Testis (tissue), 3 donors: ENCODE measurements around the gene SIPA1L2. TPM values are rescaled to one million over a fixed set of nuclear protein-coding genes. Genes with fewer than 3 reads are reported as not detected.

Experiments used
- DNase-seq: peaks from one replicate; pipeline ENCODE4 v3.0.0-alpha.2; 2019
- H3K27ac ChIP-seq, 2 donors: fragments of 200-600 bp; sonication (generic); one replicate each; pipeline ENCODE4 v1.5.1; 2019
- H3K27me3 ChIP-seq: fragments of 200-600 bp; sonication (generic); one replicate; pipeline ENCODE4 v1.5.1; 2019
- H3K36me3 ChIP-seq: fragments of 200-600 bp; sonication (generic); one replicate; pipeline ENCODE4 v1.5.1; 2017; ENCODE audit warnings: low read depth; ENCODE audit errors: missing control alignments
- H3K4me1 ChIP-seq: fragments of 200-600 bp; sonication (generic); one replicate; pipeline ENCODE4 v1.5.1; 2019
- H3K4me3 ChIP-seq, 2 donors: fragments of 200-600 bp; sonication (generic); one replicate each; pipeline ENCODE4 v1.5.1; 2017 to 2019
- H3K9me3 ChIP-seq: fragments of 200-600 bp; sonication (generic); one replicate; pipeline ENCODE4 v1.5.1; 2017
- CTCF ChIP-seq, 3 experiments: fragments of 450-650 bp in 2 of 3; fragments of 200-600 bp in 1 of 3; sonication (generic) in 1 of 3; IDR thresholded peaks; one replicate each; pipeline ENCODE4 v1.5.1; 2016 to 2019; ENCODE audit warnings: antibody characterized with exemption in 3 of 3, mild to moderate bottlenecking in 2 of 3, moderate library complexity in 1 of 3
- POLR2A ChIP-seq: fragments of 450-650 bp; IDR thresholded peaks from one replicate; pipeline ENCODE4 v1.6.1; 2017; ENCODE audit warnings: antibody characterized with exemption, mild to moderate bottlenecking, moderate library complexity
- WGBS, 2 donors: methylation state at CpG; one replicate each; pipeline ENCODE4 v1.1.5; 2018; 5-methylcytosine and 5-hydroxymethylcytosine counted together
- intact Hi-C: fragments of 100-400 bp; cut with DNase I; formaldehyde crosslinking; loops from one replicate; pipeline ENCODE4 v1.15.1; 2023; ENCODE audit warnings: low total_unique reads
- polyA plus RNA-seq: library from polyadenylated mRNA; stranded (reverse); fragments of 350-450 nt; fragmentation: Illumina TruSeq; extraction: RNeasy Lipid Tissue Mini Kit (QIAGEN cat#74804); gene quantifications from one replicate; pipeline ENCODE4 v1.2.3, GENCODE V29; 2014; ENCODE audit warnings: low read depth, low replicate concordance; ENCODE audit not compliant: insufficient read depth
- total RNA-seq, 2 donors: library from RNA; depleted of rRNA; stranded (reverse); fragments of >200 nt; gene quantifications; one replicate each; pipeline ENCODE4 v1.2.3, GENCODE V29; 2016

Gene SIPA1L2
- total and polyA plus RNA-seq, 3 donors from 2014 or later = 19.5 to 43.4 (median 36.1) TPM

DNA sequence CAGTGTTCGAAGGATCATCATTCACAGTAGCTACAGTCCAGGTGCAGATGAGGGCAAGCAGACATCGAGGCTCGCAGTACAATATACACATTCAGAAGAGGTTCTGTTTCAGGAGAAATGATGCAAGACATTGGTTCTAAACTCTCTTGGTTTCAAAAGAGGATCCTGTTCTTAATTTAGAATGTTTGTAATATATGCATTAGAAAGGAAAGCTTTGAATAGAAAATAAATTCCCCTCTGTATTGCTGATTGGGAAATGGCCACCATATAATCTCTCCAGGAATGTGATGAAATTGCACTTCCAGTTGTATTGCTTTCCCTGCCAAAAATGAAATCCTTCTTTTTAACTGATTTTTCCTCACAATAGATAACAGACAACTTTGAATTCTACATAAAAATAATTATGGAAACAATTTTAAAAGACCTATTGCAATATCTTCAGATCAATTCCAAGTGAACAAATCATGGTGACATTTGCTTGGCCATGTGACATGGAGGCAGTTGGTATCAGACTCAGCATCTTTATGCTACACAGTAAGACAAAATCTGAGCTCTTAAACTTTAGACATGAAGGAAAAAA is 27.6 kb upstream of the SIPA1L2 start:
- DNase-seq = no peak
- TF ChIP-seq POLR2A = no peak
- TF ChIP-seq CTCF (IDR thresholded peaks at IDR 0.05) = no peak
- no peak overlapping the region for H3K4me3 ChIP-seq
- H3K27ac ChIP-seq = no peak overlapping the region
- WGBS, 2 donors = 93 to 96% methylated on average over 3 of the region's 3 CpGs
- no peaks in the 10 kb centered on the region for H3K27me3 ChIP-seq
- H3K4me1 ChIP-seq = no peaks in the 10 kb centered on the region
- intact Hi-C loops = no loop called here
- no peaks in the 10 kb centered on the region for H3K36me3 ChIP-seq
- H3K9me3 ChIP-seq = no peaks in the 10 kb centered on the region

GRCh38 chr1:232655746-232656085 is 25.8 kb upstream of the SIPA1L2 start:
- Histone ChIP-seq H3K9me3 (no peaks in the 10 kb centered on the region), H3K27me3 (no peaks in the 10 kb centered on the region), H3K27ac (no peak overlapping the region), H3K4me1 (no peaks in the 10 kb centered on the region), H3K4me3 (no peak overlapping the region), H3K36me3 (no peaks in the 10 kb centered on the region)
- intact Hi-C loops = no loop called here
- no peak for DNase-seq
- no peak for TF ChIP-seq POLR2A
- WGBS, 2 donors = 82 to 91% methylated on average over 4 of the region's 4 CpGs

DNA sequence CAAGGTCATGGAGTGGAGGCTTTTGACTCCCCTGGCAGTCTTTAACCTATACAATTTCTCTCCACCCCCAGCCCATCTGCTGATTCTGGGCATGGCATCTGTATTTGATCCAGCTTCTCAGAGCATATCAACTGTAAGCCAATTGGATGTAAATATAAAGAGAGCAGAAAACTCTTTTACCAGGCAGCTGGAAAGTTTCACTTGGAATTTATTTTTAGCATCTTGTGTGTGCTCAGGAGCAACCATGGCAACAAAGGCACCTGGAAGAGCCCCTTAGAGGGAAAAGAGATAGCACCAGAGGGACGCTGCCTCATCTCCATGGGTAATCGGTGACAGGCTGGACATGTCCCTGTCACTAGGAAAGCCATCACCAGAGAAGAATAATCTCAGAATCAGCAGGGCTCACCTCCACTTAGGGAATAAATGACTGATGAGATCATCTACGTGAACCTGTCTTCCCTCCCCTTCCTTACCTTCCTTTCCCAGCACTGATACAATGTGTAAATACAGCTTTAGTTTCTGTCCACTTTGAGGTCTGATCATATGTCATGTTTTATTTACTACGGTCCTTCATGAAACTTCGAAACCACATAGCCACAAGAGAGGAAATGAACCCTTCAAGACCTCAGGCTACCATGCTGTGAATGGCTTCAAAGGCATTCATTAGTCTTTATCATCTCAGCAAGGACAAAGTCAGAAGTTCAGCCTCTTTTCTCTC is 25.3 kb upstream of the SIPA1L2 start:
- no peaks in the 10 kb centered on the region for H3K9me3 ChIP-seq
- TF ChIP-seq CTCF (IDR thresholded peaks at IDR 0.05) (no peak), POLR2A (no peak)
- DNase-seq = no peak
- no peaks in the 10 kb centered on the region for H3K4me1 ChIP-seq
- no peak overlapping the region for H3K27ac ChIP-seq
- intact Hi-C loops = no loop called here
- 78 to 80% methylated on average over 5 of the region's 5 CpGs for WGBS, 2 donors
- no peaks in the 10 kb centered on the region for H3K27me3 ChIP-seq
- H3K36me3 ChIP-seq = no peaks in the 10 kb centered on the region
- no peak overlapping the region for H3K4me3 ChIP-seq

- no peaks in the 10 kb centered on the region for H3K36me3 ChIP-seq
- no peaks in the 10 kb centered on the region for H3K9me3 ChIP-seq
- TF ChIP-seq POLR2A = no peak
- TF ChIP-seq CTCF (IDR thresholded peaks at IDR 0.05) = no peak
- H3K27ac ChIP-seq = no peak overlapping the region
- no peaks in the 10 kb centered on the region for H3K27me3 ChIP-seq
- no peak overlapping the region for H3K4me3 ChIP-seq
- DNase-seq = no peak
- no peaks in the 10 kb centered on the region for H3K4me1 ChIP-seq
- intact Hi-C loops = no loop called here
- 73 to 74% methylated on average over 3 of the region's 3 CpGs for WGBS, 2 donors
Measured at GRCh38 chr1:232653789-232654188, 23.9 kb upstream of the SIPA1L2 start.

DNA sequence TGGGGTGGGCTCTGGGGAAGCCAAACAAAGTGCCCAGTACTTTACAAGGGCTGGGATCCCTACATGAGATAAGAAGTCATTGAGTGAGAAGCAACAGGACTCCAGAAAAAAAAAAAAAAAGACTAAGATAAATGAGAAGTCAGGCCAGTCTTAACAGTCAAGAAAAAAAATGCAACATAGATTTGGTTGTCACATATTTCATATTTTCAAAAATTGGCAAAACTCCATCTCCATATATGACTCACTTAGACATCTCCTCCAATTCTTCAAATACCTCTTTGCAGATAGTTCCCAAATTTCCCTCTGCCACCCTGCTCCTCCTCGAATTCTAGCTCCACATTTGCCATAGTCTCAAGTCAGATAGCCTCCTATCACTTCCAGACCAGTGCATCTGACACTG is 20.9 kb upstream of the SIPA1L2 start:
- intact Hi-C loops = no loop called here

More for the DNA sequence above, 20.9 kb upstream of the SIPA1L2 start:
- Histone ChIP-seq H3K27ac (no peak overlapping the region), H3K4me1 (no peaks in the 10 kb centered on the region), H3K36me3 (no peaks in the 10 kb centered on the region), H3K4me3 (no peak overlapping the region), H3K27me3 (no peaks in the 10 kb centered on the region), H3K9me3 (no peaks in the 10 kb centered on the region)
- TF ChIP-seq CTCF (IDR thresholded peaks at IDR 0.05) = no peak
- TF ChIP-seq POLR2A = no peak
- DNase-seq = no peak
- WGBS, 2 donors = 54 to 63% methylated on average over 1 of the region's 1 CpG
